ENCODE data around the gene TMED1.

The TMED1 gene

DNA sequence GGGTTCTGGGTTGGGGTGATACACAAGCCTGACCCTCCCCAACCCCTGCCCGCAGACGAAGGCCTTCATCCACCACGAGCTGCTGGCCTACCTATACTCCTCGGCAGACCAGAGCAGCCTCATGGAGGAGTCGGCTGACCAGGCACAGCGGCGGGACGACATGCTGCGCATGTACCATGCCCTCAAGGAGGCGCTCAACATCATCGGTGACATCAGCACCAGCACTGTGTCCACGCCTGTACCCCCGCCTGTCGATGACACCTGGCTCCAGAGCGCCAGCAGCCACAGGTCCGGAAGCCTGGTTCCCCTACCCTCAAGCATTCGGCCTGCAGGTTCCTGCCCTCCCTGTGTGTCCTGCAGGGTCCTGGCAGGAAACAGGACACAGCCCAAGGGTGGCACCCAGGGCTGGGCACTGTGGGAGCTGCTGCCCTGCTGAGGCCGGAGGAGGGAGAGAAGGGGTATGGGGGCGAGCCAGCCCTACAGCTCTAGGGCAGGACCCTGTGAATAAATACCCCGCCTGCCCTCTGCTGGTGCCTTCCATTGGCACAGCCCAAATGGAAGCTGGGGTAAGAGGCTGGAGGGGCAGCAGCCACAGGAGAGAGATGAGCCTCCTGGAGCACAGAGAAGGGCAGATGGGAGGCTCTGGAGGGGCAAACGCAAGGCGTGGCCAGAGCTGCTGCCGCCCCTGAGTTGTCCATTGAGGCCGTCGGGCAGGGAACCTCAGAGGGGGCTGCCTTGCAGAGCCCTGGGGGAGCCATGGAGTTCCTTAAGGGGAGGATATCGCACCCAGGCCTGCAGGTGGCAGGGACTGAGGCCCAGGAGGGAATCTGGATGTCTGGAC is 6.8 kb downstream of the TMED1 start:
- TF ChIP-seq CTCF (IDR thresholded peaks at IDR 0.05; ENCODE audit: low read depth, low read length), result no peak
- no peak overlapping the region for H3K4me3 ChIP-seq (ENCODE audit: low read depth, low read length)

- no peak overlapping the region for H3K4me3 ChIP-seq (ENCODE audit: low read depth, low read length)
- no peak for TF ChIP-seq CTCF (IDR thresholded peaks at IDR 0.05; ENCODE audit: low read depth, low read length)
Measured at GRCh38 chr19:10826846-10827245, 9.2 kb downstream of the TMED1 start.

DNA sequence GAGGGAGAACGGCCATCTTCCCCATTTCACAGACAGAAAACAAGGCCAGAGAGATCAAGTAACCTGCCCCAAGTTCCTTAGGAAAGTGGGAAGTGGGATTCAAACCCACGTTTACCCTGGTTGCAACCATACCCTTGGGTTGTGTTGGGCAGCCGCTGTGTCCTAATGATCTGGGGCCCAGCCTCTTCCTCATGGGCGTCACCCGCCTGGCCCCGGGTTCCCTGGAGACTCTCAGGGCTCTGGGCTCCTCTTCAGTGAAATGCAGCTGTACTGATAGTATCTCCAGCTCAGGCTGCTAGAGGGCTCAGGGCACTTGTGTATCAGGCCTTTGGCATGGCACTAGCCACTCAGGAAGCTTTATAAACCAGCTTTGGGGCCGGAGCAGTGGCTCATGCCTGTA is 9.8 kb downstream of the TMED1 start:
- no peak overlapping the region for H3K4me3 ChIP-seq (ENCODE audit: low read depth, low read length)
- TF ChIP-seq CTCF (IDR thresholded peaks at IDR 0.05; ENCODE audit: low read depth, low read length), result no peak

GRCh38 chr19:10823690-10824089 is 12.3 kb downstream of the TMED1 start:
- no peak for TF ChIP-seq CTCF (IDR thresholded peaks at IDR 0.05; ENCODE audit: low read depth, low read length)
- no peak overlapping the region for H3K4me3 ChIP-seq (ENCODE audit: low read depth, low read length)

DNA sequence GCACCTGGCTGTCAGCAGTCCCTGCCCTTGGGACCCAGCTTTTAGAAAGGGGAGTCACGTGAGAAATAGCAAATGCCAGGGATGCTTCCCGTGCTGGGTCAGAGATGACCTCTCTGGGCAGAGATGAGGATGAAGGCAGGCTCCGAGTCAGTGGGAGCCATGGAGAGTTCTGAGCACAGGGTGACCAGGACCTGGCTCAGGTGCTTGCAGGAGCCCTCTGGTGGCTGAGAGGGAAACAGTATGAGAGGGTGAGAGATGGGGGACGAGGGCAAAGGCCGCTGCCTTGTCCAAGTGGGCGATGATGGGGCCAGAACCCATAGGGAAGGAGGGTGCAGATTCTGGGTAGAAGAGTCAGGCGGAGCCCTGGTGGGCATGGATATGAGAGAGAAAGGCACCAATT is 15.8 kb downstream of the TMED1 start:
- peak; percentile 21; the same call in 1 of the 2 replicates for TF ChIP-seq CTCF (IDR thresholded peaks at IDR 0.05; ENCODE audit: low read depth, low read length)
- no peak overlapping the region for H3K4me3 ChIP-seq (ENCODE audit: low read depth, low read length)

- TF ChIP-seq CTCF (IDR thresholded peaks at IDR 0.05; ENCODE audit: low read depth, low read length), result no peak
- no peak overlapping the region for H3K4me3 ChIP-seq (ENCODE audit: low read depth, low read length)
Measured at GRCh38 chr19:10819124-10820060, 16.6 kb downstream of the TMED1 start.
